GM15510 (cell line): ENCODE results near the gene ZNF423.

Experiments used
- POLR2A ChIP-seq: IDR thresholded peaks from 3 replicates; pipeline ENCODE4 v1.6.1; 2011; ENCODE audit warnings: borderline replicate concordance; ENCODE audit not compliant: insufficient read length; ENCODE audit errors: extremely low read depth

The ZNF423 gene

GRCh38 chr16:49651226-49651625 lies 204.7 kb downstream of the ZNF423 start:
- TF ChIP-seq POLR2A: no peak

- TF ChIP-seq POLR2A: no peak
Observed at GRCh38 chr16:49650603-49651002, 205.3 kb downstream of the ZNF423 start.

- TF ChIP-seq POLR2A: no peak
Observed at GRCh38 chr16:49649013-49649765, 206.7 kb downstream of the ZNF423 start.

GRCh38 chr16:49647673-49648072 lies 208.2 kb downstream of the ZNF423 start:
- no peak for TF ChIP-seq POLR2A

GRCh38 chr16:49645263-49645662 lies 210.6 kb downstream of the ZNF423 start:
- no peak for TF ChIP-seq POLR2A

- no peak for TF ChIP-seq POLR2A
Observed at GRCh38 chr16:49644145-49644463, 211.8 kb downstream of the ZNF423 start.

GRCh38 chr16:49643429-49644144 lies 212.3 kb downstream of the ZNF423 start:
- TF ChIP-seq POLR2A: no peak

GRCh38 chr16:49641250-49641649 lies 214.7 kb downstream of the ZNF423 start:
- no peak for TF ChIP-seq POLR2A

GRCh38 chr16:49640581-49640980 lies 215.3 kb downstream of the ZNF423 start:
- no peak for TF ChIP-seq POLR2A

- TF ChIP-seq POLR2A: no peak
Observed at GRCh38 chr16:49639739-49640431, 216.0 kb downstream of the ZNF423 start.

GRCh38 chr16:49638673-49639610 lies 217.0 kb downstream of the ZNF423 start:
- TF ChIP-seq POLR2A: no peak

- TF ChIP-seq POLR2A: no peak
Observed at GRCh38 chr16:49637933-49638672, 217.8 kb downstream of the ZNF423 start.

- TF ChIP-seq POLR2A: no peak
Observed at GRCh38 chr16:49637511-49637910, 218.4 kb downstream of the ZNF423 start.

- no peak for TF ChIP-seq POLR2A
Observed at GRCh38 chr16:49636608-49637007, 219.3 kb downstream of the ZNF423 start.
